ENCODE results near the gene CLPTM1.

- TF ChIP-seq CTCF (IDR thresholded peaks at IDR 0.05; ENCODE audit: borderline replicate concordance, extremely low read depth, low read length, poor library complexity, severe bottlenecking), result no peak
- TF ChIP-seq EZH2 (IDR thresholded peaks at IDR 0.05; ENCODE audit: borderline replicate concordance, low read depth, low read length, severe bottlenecking), result no peak
Measured at GRCh38 chr19:45011959-45012358, 56.8 kb downstream of the CLPTM1 start.

Measured in DND-41 (cell line).